Upper lobe of right lung (tissue), 1 donor: ENCODE data around the gene NPHP4. TPM values are rescaled to one million over a fixed set of nuclear protein-coding genes. Genes with fewer than 3 reads are reported as not detected.

Experiments
- ATAC-seq: fragments of 200-7000 bp; cut with Tn5 transposase; one replicate; pipeline ENCODE4 v1.9.1; 2020; ENCODE audit warnings: mild to moderate bottlenecking, moderate library complexity
- DNase-seq: peaks from one replicate; pipeline ENCODE4 v3.0.0-alpha.2; 2020
- H3K27ac ChIP-seq: fragments of 200-600 bp; one replicate; pipeline ENCODE4 v1.8.0; 2022
- H3K27me3 ChIP-seq: fragments of 200-600 bp; one replicate; pipeline ENCODE4 v1.8.0; 2022; ENCODE audit warnings: mild to moderate bottlenecking
- H3K36me3 ChIP-seq: fragments of 200-600 bp; one replicate; pipeline ENCODE4 v1.8.0; 2022
- H3K4me1 ChIP-seq: fragments of 200-600 bp; one replicate; pipeline ENCODE4 v1.8.0; 2022
- H3K4me3 ChIP-seq: fragments of 200-600 bp; one replicate; pipeline ENCODE4 v1.8.0; 2022; ENCODE audit warnings: mild to moderate bottlenecking
- H3K9me3 ChIP-seq: fragments of 200-600 bp; one replicate; pipeline ENCODE4 v1.8.0; 2022
- intact Hi-C: fragments of 100-400 bp; cut with DNase I; formaldehyde crosslinking; loops from one replicate; pipeline ENCODE4 v1.11.0; 2022
- total RNA-seq: library from RNA; stranded (reverse); fragmentation: NEBNext Ultra II Directional; extraction: Animal tissue kit (Norgen Biotek cat#: 25700); gene quantifications from one replicate; pipeline ENCODE4 v1.2.1, GENCODE V29; 2021
- TF ChIP-seq, protein P1 (sequence below): fragments of 200-600 bp; IDR thresholded peaks from one replicate; pipeline ENCODE4 v1.8.0; 2022; ENCODE audit warnings: antibody characterized with exemption
- donor health status: DM: no; HTN: yes; CAD: no; lungs with severe emphysema.

NPHP4 gene
- total RNA-seq, 1 donor from 2014 or later, result 14.6 TPM

DNA sequence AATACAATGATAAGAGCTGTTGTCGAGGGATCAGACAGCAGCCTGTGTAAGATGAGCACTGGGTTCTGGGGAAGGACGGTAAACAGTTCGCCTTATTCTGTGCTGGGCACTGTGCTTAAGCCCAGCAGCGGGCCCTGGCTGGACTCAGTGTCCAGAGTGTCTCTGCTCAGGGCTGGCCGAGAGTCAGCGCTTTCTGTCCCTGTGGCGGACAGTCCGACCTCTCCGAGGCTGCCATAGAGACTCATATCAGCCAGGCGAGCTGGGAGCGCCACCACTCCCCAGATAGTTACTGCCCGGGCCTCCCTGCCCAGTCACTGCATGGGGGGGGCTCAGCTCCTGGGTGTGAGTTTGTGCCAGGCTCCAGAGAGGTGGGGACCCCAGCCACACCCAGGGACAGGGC, 14.7 kb upstream of the NPHP4 start:
- Histone ChIP-seq H3K27ac (no peak overlapping the region), H3K4me3 (no peak overlapping the region), H3K36me3 (no peaks in the 10 kb centered on the region), H3K27me3 (no peaks in the 10 kb centered on the region), H3K4me1 (no peaks in the 10 kb centered on the region), H3K9me3 (no peaks in the 10 kb centered on the region)
- intact Hi-C loops, result no loop called here
- TF ChIP-seq, protein P1, sequence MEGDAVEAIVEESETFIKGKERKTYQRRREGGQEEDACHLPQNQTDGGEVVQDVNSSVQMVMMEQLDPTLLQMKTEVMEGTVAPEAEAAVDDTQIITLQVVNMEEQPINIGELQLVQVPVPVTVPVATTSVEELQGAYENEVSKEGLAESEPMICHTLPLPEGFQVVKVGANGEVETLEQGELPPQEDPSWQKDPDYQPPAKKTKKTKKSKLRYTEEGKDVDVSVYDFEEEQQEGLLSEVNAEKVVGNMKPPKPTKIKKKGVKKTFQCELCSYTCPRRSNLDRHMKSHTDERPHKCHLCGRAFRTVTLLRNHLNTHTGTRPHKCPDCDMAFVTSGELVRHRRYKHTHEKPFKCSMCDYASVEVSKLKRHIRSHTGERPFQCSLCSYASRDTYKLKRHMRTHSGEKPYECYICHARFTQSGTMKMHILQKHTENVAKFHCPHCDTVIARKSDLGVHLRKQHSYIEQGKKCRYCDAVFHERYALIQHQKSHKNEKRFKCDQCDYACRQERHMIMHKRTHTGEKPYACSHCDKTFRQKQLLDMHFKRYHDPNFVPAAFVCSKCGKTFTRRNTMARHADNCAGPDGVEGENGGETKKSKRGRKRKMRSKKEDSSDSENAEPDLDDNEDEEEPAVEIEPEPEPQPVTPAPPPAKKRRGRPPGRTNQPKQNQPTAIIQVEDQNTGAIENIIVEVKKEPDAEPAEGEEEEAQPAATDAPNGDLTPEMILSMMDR, result no peak
- DNase-seq, result peak; percentile 37
- no peak for ATAC-seq

DNA sequence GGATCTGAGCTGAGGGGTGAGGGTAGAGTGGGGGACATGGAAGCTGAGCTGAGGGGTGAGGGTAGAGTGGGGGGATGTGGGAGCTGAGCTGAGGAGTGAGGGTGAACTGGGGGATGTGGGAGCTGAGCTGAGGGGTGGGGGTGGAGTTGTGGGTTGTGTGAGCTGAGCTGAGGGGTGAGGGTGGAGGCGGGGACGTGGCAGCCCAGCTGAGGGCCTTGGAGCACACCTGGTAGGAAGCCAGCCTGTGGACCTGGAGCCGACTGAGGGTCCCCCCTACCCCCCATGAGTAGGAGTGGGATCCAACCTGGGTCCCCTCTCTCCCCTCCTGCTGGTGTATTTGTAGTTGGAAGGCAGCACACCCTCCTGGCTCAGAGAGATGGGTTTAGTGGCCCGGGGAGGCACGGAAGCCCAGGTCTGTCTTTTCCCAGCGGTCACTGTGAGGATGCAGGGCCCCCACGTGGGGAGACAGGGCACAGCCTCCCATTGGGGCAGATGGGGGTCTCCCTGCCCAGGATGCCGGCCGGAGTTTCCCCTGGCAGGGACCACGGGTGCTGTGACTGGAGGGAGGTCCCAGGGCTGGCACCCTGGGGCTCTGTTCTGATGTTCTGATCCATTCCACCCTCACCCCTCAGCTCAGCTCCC, 13.2 kb upstream of the NPHP4 start:
- DNase-seq (peak; percentile 42), ATAC-seq (no peak)
- Histone ChIP-seq H3K27ac (no peak overlapping the region), H3K9me3 (no peaks in the 10 kb centered on the region), H3K36me3 (no peaks in the 10 kb centered on the region), H3K4me1 (no peaks in the 10 kb centered on the region), H3K4me3 (no peak overlapping the region), H3K27me3 (no peaks in the 10 kb centered on the region)
- TF ChIP-seq, protein P1, result no peak
- intact Hi-C loops, result no loop called here

DNA sequence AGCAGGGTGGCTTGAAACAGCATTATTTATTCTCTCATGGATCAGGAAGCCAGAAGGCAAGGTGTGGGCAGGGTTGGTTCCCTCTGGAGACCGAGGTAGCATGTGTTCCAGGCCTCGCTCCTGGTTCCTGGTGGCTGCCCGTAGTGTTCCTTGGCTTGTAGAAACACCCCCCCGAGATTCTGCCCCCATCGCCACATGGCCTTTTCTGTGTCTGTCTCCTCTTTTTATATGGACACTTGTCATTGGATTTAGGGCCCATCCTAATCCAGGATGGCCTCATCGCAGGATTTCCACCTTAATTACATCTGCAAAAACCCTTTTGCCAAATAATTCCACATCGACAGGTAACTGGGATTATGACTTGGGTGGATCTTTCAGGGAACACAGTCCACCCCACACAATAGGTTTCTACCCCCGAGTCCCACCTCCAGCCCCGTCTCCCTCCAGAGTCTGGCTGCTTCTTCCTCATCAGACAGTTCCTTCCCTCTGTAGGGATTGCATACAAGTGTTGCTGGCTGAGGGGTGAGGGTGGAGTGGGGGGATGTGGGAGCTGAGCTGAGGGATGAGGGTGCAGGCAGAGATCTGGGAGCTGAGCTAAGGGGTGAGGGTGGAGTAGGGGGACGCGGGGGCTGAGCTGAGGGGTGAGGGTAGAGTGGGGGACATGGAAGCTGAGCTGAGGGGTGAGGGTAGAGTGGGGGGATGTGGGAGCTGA, 12.3 kb upstream of the NPHP4 start:
- peak; percentile 35 for DNase-seq
- intact Hi-C loops, result no loop called here
- H3K4me1 ChIP-seq, result no peaks in the 10 kb centered on the region
- no peaks in the 10 kb centered on the region for H3K27me3 ChIP-seq
- no peak overlapping the region for H3K27ac ChIP-seq
- ATAC-seq, result no peak
- H3K9me3 ChIP-seq, result no peaks in the 10 kb centered on the region
- H3K4me3 ChIP-seq, result no peak overlapping the region
- TF ChIP-seq, protein P1, result no peak
- H3K36me3 ChIP-seq, result no peaks in the 10 kb centered on the region

DNA sequence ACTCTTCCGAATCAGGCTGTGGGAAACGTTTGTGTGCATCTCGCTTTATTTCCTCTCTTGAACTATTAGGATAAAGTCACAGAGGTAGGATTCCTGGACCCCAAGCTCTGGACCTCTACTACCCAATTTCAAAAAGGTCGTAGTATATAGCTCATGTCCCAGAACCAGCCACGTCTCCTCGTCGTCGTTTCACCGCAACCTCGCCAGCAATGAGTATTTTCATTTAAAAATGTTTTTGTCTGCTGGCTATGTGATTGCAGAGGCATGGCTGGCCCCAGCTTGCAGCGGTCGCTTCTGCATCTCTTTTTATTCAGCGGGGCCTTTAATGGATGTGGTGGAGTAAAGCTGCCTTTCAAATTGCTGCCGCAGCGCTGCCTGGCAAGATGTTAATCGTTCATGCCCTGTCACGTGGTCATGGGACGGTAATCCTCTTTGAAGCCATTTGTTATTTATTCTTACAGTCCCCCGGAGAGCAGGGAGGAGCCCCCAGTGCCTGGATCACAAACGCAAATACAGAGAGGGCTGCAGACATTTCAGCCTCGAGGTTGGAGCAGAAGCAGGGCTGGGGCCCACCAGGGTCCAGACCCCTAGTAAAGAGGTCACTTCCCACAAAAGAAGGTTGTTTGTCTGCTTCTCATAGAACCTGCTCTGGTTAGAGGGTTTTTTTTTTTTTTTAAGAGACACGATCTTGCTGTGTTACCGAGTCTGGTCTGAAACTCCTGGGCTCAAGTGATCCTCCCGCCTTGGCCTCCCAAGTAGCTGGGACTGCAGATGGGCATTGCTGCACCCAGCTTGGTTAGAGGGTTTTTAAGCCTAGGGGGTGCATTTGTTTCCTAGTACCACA, 11.6 kb upstream of the NPHP4 start:
- no peak for DNase-seq
- TF ChIP-seq, protein P1, result no peak
- no peaks in the 10 kb centered on the region for H3K4me1 ChIP-seq
- no peaks in the 10 kb centered on the region for H3K9me3 ChIP-seq
- H3K36me3 ChIP-seq, result no peaks in the 10 kb centered on the region
- H3K27me3 ChIP-seq, result no peaks in the 10 kb centered on the region
- intact Hi-C loops, result no loop called here
- no peak overlapping the region for H3K4me3 ChIP-seq
- H3K27ac ChIP-seq, result no peak overlapping the region
- ATAC-seq, result no peak

DNA sequence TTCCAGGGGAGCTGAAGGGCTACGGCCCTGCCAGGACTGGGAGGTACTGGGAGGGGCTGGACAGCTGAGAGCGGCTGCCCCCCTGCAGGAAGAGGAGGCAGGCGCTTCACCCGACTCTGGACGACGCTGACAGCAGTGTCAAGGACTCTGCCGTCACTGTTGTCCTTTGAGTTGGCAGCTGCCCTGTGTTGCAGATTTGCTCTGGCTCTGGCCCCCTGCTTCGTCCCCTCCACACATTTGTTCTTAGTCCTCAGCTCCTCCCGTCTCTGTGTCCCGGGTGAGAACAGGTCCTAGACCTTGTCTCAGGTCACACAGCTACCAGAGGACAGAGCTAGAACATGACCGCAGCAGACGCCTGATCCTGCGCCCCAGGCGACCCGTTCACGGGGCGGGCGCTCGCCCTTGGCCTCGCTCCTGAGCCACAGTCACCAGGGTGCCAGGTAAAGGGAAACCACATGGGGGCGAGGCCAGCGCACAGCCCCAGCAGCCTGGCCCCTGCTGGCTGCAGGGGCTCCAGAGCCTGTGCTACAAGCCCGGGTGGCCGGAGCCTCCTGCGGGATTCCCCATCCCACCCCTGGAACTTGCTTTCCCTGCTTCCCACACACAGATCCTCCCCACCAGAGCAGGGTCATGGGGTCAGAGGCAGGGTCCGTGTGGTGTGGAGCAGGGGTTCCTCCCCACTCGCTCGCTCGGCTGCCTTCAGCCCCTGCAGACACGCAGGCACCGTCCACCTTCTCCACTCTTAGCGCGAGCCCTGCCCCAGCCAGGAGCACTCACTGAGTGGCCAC, 10.7 kb upstream of the NPHP4 start:
- DNase-seq (peak; percentile 57), ATAC-seq (no peak)
- no peaks in the 10 kb centered on the region for H3K4me1 ChIP-seq
- no peaks in the 10 kb centered on the region for H3K27me3 ChIP-seq
- H3K36me3 ChIP-seq, result no peaks in the 10 kb centered on the region
- intact Hi-C loops, result no loop called here
- TF ChIP-seq, protein P1, result no peak
- no peak overlapping the region for H3K27ac ChIP-seq
- no peak overlapping the region for H3K4me3 ChIP-seq
- no peaks in the 10 kb centered on the region for H3K9me3 ChIP-seq
